ENCODE results near the gene GPR45. TPM values are rescaled to one million over a fixed set of nuclear protein-coding genes. Genes with fewer than 3 reads are reported as not detected.
"Not testable (repeated sequence)": the region's sequence is repeated elsewhere in the genome, so short reads cannot be mapped to it uniquely, and the experiment has no call there.

Gene GPR45
- total RNA-seq, 1 donor from 2014 or later = not detected

DNA sequence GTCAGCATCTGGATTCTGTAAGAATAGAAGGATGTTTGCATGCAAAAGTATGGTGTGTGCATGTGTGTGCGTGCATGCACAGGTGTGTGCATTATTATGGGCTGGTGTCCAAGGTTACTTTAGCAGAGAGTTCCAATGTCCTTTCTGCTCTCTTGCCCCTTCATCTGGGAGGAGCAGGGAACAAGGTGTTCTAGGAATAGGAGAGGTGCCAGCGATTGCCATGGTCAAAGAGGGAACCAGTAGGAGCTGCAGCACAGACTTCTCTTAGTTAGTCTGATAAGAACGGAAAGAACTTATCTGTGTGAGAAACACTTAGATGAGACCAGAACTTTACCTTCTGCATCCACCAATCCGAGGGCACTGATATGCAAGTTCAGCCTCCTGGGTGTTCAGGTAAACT is 8.3 kb downstream of the GPR45 start:
- DNase-seq (ENCODE audit: missing footprints) (no peak), ATAC-seq (no peak)
- intact Hi-C loops (cut with DNase I) = no loop called here

GRCh38 chr2:105251016-105251648 is 9.6 kb downstream of the GPR45 start:
- intact Hi-C loops (cut with DNase I); ATAC-seq; DNase-seq (ENCODE audit: missing footprints): not testable (repeated sequence)

DNA sequence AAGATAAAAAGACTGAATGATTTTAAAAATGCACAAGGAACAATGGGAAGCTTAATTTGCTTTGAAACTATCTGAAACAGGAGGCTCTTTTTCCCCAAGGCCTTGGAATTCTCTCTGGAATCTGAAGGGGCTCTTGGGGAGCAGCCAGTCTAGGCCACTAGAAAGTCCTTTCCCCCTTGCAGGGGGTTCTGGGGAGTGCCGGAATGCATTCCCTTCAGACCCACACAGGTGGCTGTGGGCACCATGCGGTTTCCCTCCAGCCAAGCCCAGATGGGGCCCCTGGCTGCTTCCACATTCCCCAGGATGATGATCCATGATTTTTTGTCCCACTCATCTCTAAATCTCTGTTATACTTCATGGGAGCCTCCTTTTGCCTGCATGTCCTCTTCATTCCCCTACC is 10.7 kb downstream of the GPR45 start:
- DNase-seq (ENCODE audit: missing footprints) (no peak), ATAC-seq (no peak)
- intact Hi-C loops (cut with DNase I) = no loop called here

GRCh38 chr2:105254531-105255210 is 13.1 kb downstream of the GPR45 start:
- intact Hi-C loops (cut with DNase I) = no loop called here
- ATAC-seq (no peak), DNase-seq (ENCODE audit: missing footprints) (no peak)

DNA sequence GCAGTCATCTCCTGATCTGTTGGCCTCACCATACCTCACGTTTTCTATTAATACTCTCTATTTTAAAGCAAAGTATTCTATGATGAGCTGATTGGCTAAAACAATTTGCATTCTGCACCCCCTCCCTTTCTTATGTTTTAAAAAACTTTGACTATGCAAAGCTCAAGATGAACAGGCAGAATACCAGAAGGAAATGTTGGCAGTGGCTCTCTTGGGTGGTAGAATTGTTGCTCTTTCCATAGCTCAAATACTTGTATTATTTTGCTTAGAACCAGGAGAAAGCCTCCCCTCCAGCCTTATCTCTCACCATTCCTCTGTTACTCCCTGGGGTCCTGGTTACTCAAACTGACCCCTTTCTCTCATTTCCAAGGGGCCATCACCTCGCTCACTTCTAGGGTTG is 14.4 kb downstream of the GPR45 start:
- intact Hi-C loops (cut with DNase I) = no loop called here
- DNase-seq (ENCODE audit: missing footprints) (no peak), ATAC-seq (no peak)

GRCh38 chr2:105256431-105257047 is 15.0 kb downstream of the GPR45 start:
- intact Hi-C loops (cut with DNase I) = no loop called here
- no peak for DNase-seq (ENCODE audit: missing footprints)
- ATAC-seq = no peak

- intact Hi-C loops (cut with DNase I) = no loop called here
- no peak for DNase-seq (ENCODE audit: missing footprints)
- no peak for ATAC-seq
Measured at GRCh38 chr2:105257981-105258380, 16.4 kb downstream of the GPR45 start.

- DNase-seq (ENCODE audit: missing footprints) (no peak), ATAC-seq (no peak)
- intact Hi-C loops (cut with DNase I) = no loop called here
Measured at GRCh38 chr2:105258835-105259350, 17.4 kb downstream of the GPR45 start.

DNA sequence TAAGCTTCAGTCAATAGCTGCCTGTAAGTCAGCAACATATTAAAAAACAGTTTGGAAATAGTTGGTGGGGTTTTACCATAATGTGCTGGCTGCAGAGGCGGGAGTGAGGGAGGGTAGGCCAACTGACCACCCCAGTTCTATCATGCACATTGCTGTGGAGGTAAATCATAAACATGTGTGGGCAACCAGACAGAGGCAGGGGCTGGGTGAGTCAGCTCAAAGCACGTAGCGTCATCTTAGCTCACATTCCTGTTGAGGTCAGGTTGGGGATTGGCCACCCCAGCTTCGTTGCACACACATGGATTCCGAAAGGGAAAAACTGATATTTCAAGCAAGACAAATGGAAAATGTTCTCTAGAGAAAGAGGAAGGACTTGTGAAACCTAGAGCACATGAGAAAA is 19.5 kb downstream of the GPR45 start:
- ATAC-seq (no peak), DNase-seq (ENCODE audit: missing footprints) (no peak)
- intact Hi-C loops (cut with DNase I) = no loop called here

- intact Hi-C loops (cut with DNase I) = no loop called here
- ATAC-seq = no peak
- DNase-seq (ENCODE audit: missing footprints) = no peak
Measured at GRCh38 chr2:105262651-105263091, 21.1 kb downstream of the GPR45 start.

DNA sequence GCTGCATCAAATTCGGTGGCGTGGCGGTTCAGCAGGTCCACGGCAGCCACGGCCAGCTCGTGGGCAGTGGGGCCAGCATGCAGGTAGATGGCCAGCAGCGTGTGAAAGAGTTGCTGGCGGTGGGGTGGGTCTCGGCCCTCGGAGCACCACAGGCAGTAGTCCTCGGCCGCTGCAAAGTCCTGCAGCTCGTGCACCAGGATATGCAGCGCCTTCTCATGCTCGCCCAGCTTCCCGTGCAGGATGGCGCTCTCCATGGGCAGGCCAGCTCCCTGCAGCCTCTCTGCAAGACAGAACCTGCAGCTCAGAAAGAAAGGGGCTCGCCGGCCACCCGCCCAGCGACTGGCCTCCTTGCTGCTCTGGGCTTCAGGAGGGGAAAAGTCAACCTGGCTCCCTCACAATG is 27.9 kb downstream of the GPR45 start:
- intact Hi-C loops (cut with DNase I) = no loop called here
- no peak for DNase-seq (ENCODE audit: missing footprints)
- no peak for ATAC-seq

DNA sequence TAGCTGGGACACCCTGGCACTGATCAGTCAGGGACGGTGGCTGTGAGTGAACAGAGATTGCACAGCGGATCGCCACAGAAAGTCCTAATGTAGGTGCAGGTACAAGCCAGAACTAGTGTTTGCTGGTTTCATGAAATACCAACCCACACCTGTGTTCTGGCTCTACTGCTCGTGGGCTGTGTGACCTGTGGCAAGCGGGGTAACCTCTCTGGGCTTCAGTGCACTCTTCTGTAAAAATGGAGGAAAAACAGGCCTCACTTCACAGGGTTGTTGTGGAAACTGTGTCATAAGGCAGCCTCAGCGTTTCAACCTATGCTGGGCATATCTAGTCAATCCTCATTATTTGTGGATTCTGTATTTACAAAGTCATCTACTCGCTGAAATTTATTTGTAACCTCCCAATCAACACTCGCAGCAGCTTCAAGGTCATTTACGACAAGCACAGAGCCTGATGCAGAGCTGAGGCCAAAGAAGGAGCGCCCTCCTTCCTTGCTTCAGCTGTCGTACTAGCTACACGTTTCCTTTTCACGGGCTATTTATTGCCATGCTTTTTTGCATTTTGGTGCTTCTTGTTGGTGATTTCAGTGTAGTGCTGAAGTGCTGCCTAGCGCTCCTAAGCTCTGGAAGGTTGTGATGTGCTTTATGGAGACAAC is 30.0 kb downstream of the GPR45 start:
- intact Hi-C loops (cut with DNase I) = no loop called here
- ATAC-seq (no peak), DNase-seq (ENCODE audit: missing footprints) (no peak)

- DNase-seq (ENCODE audit: missing footprints) = no peak
- intact Hi-C loops (cut with DNase I) = no loop called here
- no peak for ATAC-seq
Measured at GRCh38 chr2:105272176-105272575, 30.6 kb downstream of the GPR45 start.

GRCh38 chr2:105274046-105274445 is 32.5 kb downstream of the GPR45 start:
- DNase-seq (ENCODE audit: missing footprints) (no peak), ATAC-seq (no peak)
- intact Hi-C loops (cut with DNase I) = no loop called here

DNA sequence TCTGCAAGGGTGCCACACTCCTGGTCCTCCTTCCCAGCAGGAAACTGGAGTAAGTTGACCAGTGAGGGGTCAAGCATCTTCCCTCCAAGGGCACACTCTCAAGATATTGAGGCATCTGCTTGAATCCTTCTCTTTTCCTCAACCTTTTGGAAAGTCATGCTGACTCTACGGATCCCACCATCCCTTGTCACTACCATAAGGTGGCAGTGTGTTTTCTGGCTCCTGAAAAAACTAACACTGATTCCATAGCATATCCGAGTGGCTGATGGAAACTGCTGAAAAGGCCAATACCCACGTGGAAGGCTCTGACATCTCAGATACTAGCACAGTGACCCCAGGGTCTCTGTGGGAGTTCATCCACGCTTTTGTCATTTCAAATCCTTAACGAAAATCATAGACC is 37.1 kb downstream of the GPR45 start:
- no peak for DNase-seq (ENCODE audit: missing footprints)
- intact Hi-C loops (cut with DNase I) = no loop called here
- ATAC-seq = no peak

GRCh38 chr2:105279126-105279525 is 37.6 kb downstream of the GPR45 start:
- DNase-seq (ENCODE audit: missing footprints) = no peak
- no peak for ATAC-seq
- intact Hi-C loops (cut with DNase I) = no loop called here

DNA sequence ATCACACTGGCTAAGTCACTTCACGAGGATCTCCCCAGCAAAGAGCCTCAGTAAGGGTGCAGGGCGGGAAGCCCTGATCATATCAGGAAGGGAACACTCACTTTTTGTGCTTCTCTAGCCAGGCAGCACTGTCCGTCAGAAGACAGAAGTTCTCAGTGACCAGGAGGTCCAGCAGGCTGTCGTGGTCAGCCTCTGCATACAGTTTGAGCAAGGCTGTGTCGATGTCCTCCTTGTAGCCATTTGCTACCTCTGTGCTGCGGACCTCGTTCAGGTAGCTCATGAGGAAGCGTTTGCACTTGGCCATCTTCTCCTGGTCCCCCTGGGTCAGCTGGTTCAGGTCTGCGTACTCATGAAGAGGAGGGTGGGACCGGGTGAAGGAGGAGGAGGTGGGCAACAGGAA is 38.7 kb downstream of the GPR45 start:
- ATAC-seq (no peak), DNase-seq (ENCODE audit: missing footprints) (no peak)
- intact Hi-C loops (cut with DNase I) = no loop called here

DNA sequence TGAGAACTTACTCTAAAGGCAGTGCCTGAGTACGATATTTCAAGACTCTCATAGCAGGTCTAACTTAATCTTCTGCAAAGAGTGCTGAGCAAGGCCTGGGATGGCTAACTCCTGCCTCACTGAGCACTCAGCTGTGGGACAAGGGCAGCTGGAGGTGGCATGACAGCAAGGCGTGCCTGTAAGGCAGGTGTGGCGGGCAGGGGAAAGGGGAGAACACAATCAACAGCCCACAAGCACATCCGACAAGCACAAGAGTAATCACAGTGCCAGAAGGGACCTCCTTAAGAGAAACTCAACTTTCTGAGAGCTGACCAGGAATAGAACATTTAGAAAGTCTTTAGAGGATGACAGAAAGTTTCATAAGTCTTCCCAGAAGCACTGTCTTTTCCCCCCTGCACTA is 42.0 kb downstream of the GPR45 start:
- no peak for DNase-seq (ENCODE audit: missing footprints)
- ATAC-seq = no peak
- intact Hi-C loops (cut with DNase I) = no loop called here

- no peak for DNase-seq (ENCODE audit: missing footprints)
- intact Hi-C loops (cut with DNase I) = no loop called here
Measured at GRCh38 chr2:105287692-105288091, 46.1 kb downstream of the GPR45 start.

GRCh38 chr2:105288133-105288532 is 46.6 kb downstream of the GPR45 start:
- DNase-seq (ENCODE audit: missing footprints) (no peak), ATAC-seq (no peak)
- intact Hi-C loops (cut with DNase I) = no loop called here

More at GRCh38 chr2:105287692-105288091, 46.1 kb downstream of the GPR45 start:
- ATAC-seq = no peak
